H1 (cell line): Measurements from ENCODE around the gene TET2. TPM values are rescaled to one million over a fixed set of nuclear protein-coding genes. Genes with fewer than 3 reads are reported as not detected.

Experiments used
- CTCF ChIA-PET: fragments of 300-600 bp; sonication (Branson Sonifier 250); formaldehyde crosslinking; loops from one replicate; lab custom pipeline; 2021; ENCODE audit not compliant: partially characterized antibody; lab: Charles Lee
- POLR2A ChIA-PET: fragments of 300-600 bp; sonication (Branson Sonifier 250); formaldehyde crosslinking; loops from one replicate; lab custom pipeline; 2021; ENCODE audit warnings: inconsistent platforms; ENCODE audit not compliant: partially characterized antibody; lab: Charles Lee
- DNase-seq, 2 experiments: peaks; one replicate each; pipeline versions ENCODE4 v3.0.0 to v3.0.0-alpha.2; 2010 to 2022; ENCODE audit warnings: low spot score in 2 of 2, low read depth in 1 of 2, mixed read lengths in 1 of 2
- FAIRE-seq: peaks from 2 replicates; lab custom pipeline; 2011; peaks lifted over from hg19 to GRCh38; lab: Jason Lieb, UNC
- H2AFZ ChIP-seq: 2 replicates; pipeline ENCODE4 v1.8.1; 2012; ENCODE audit warnings: low read length, inconsistent platforms
- H2AK5ac ChIP-seq: 2 replicates; pipeline ENCODE4 v1.6.1; 2013; ENCODE audit warnings: low read depth, low read length
- H2BK120ac ChIP-seq: replicated peaks from 2 replicates; pipeline ENCODE3; 2013; ENCODE audit warnings: low read depth, low read length, inconsistent platforms
- H2BK12ac ChIP-seq: 2 replicates; pipeline ENCODE4 v1.6.1; 2013; ENCODE audit warnings: low read depth, low read length
- H2BK15ac ChIP-seq: 2 replicates; pipeline ENCODE4 v1.6.1; 2013; ENCODE audit warnings: low read length
- H2BK20ac ChIP-seq: 2 replicates; pipeline ENCODE4 v1.6.1; 2013; ENCODE audit warnings: low read length
- H2BK5ac ChIP-seq: 2 replicates; pipeline ENCODE4 v1.6.1; 2013; ENCODE audit warnings: low read depth, low read length
- H3K14ac ChIP-seq: 2 replicates; pipeline ENCODE4 v1.6.1; 2013; ENCODE audit warnings: inconsistent platforms; ENCODE audit not compliant: insufficient read length
- H3K18ac ChIP-seq: 2 replicates; pipeline ENCODE4 v1.6.1; 2013; ENCODE audit warnings: low read length; ENCODE audit errors: extremely low read depth
- H3K23ac ChIP-seq: 2 replicates; pipeline ENCODE4 v1.6.1; 2013; ENCODE audit warnings: inconsistent platforms; ENCODE audit not compliant: insufficient read length
- H3K23me2 ChIP-seq: 2 replicates; pipeline ENCODE4 v1.6.1; 2013; ENCODE audit warnings: low read depth, low read length
- H3K27ac ChIP-seq: 2 replicates; pipeline ENCODE4 v1.6.1; 2011; ENCODE audit warnings: low read depth, low read length, inconsistent platforms
- H3K27me3 ChIP-seq, 4 experiments: replicated peaks in 1 of 4; 1 replicate in 1 of 4; 2 replicates in 3 of 4; pipeline versions ENCODE4 v1.6.1 to v1.8.1; 2011 to 2013; ENCODE audit warnings: low read length in 3 of 4, mild to moderate bottlenecking in 3 of 4, inconsistent platforms in 2 of 4, mixed read lengths in 2 of 4, moderate library complexity in 1 of 4; ENCODE audit not compliant: control insufficient read depth in 3 of 4, insufficient read depth in 3 of 4; ENCODE audit errors: extremely low read depth in 1 of 4
- H3K36me3 ChIP-seq, 4 experiments: 2 replicates each; pipeline versions ENCODE4 v1.6.1 to v1.8.1; 2011 to 2013; ENCODE audit warnings: mild to moderate bottlenecking in 4 of 4, low read length in 3 of 4, moderate library complexity in 2 of 4, control low read depth in 1 of 4, inconsistent platforms in 1 of 4; ENCODE audit not compliant: insufficient read depth in 4 of 4, control insufficient read depth in 2 of 4
- H3K4ac ChIP-seq: replicated peaks from 2 replicates; pipeline ENCODE3; 2013; ENCODE audit warnings: low read length, low read depth, mixed read lengths, inconsistent platforms; ENCODE audit not compliant: insufficient read length
- H3K4me1 ChIP-seq, 4 experiments: replicated peaks in 1 of 4; 1 replicate in 1 of 4; 2 replicates in 3 of 4; pipeline versions ENCODE4 v1.6.1 to v1.8.1; 2011 to 2013; ENCODE audit warnings: low read length in 3 of 4, inconsistent platforms in 2 of 4, mixed read lengths in 1 of 4; ENCODE audit not compliant: insufficient read depth in 4 of 4, control insufficient read depth in 3 of 4
- H3K4me2 ChIP-seq, 2 experiments: 2 replicates each; pipeline versions ENCODE4 v1.6.1 to v1.8.1; 2011 to 2013; ENCODE audit warnings: low read depth in 2 of 2, low read length in 2 of 2, control low read depth in 1 of 2, inconsistent platforms in 1 of 2, mild to moderate bottlenecking in 1 of 2; ENCODE audit not compliant: insufficient read depth in 1 of 2
- H3K4me3 ChIP-seq, 4 experiments: fragments of 200-600, 300-600 bp in 1 of 4; sonication (generic), shearing (Covaris generic), sonication (Bioruptor Twin) in 1 of 4; 2 replicates each; pipeline versions ENCODE4 v1.5.1 to v1.8.1; 2011 to 2016; ENCODE audit warnings: low read length in 4 of 4, low read depth in 3 of 4, control low read depth in 2 of 4, inconsistent platforms in 2 of 4, mild to moderate bottlenecking in 2 of 4, mixed read lengths in 1 of 4, moderate library complexity in 1 of 4; ENCODE audit not compliant: insufficient read depth in 2 of 4; ENCODE audit errors: extremely low read depth in 1 of 4
- H3K56ac ChIP-seq: replicated peaks from 2 replicates; pipeline ENCODE3; 2013; ENCODE audit warnings: low read depth, mild to moderate bottlenecking, mixed read lengths, low read length, inconsistent platforms; ENCODE audit not compliant: insufficient read length
- H3K79me1 ChIP-seq: 2 replicates; pipeline ENCODE4 v1.6.1; 2013; ENCODE audit warnings: low read depth, low read length, control low read depth
- H3K79me2 ChIP-seq, 2 experiments: 2 replicates each; pipeline versions ENCODE4 v1.6.1 to v1.8.1; 2012 to 2013; ENCODE audit warnings: low read length in 2 of 2, mild to moderate bottlenecking in 2 of 2, inconsistent platforms in 1 of 2; ENCODE audit not compliant: insufficient read depth in 2 of 2, control insufficient read depth in 1 of 2
- H3K9ac ChIP-seq, 4 experiments: replicated peaks in 1 of 4; 1 replicate in 1 of 4; 2 replicates in 3 of 4; pipeline versions ENCODE4 v1.6.1 to v1.8.1; 2011 to 2013; ENCODE audit warnings: low read depth in 3 of 4, low read length in 3 of 4, control low read depth in 2 of 4, mild to moderate bottlenecking in 2 of 4, moderate library complexity in 2 of 4, inconsistent platforms in 1 of 4; ENCODE audit errors: extremely low read depth in 1 of 4
- H3K9me3 ChIP-seq, 2 experiments: 2 replicates each; pipeline versions ENCODE4 v1.6.1 to v1.8.1; 2012 to 2013; ENCODE audit warnings: mild to moderate bottlenecking in 2 of 2, moderate library complexity in 2 of 2, control low read depth in 1 of 2, inconsistent platforms in 1 of 2, low read depth in 1 of 2, low read length in 1 of 2, mixed read lengths in 1 of 2; ENCODE audit not compliant: insufficient read depth in 2 of 2
- H4K20me1 ChIP-seq, 2 experiments: replicated peaks in 1 of 2; 2 replicates each; pipeline versions ENCODE3 to v1.8.1; 2011 to 2013; ENCODE audit warnings: inconsistent platforms in 2 of 2, low read length in 2 of 2, mild to moderate bottlenecking in 1 of 2; ENCODE audit not compliant: insufficient read depth in 2 of 2, control insufficient read depth in 1 of 2
- H4K5ac ChIP-seq: 2 replicates; pipeline ENCODE4 v1.6.1; 2013; ENCODE audit warnings: low read length, low read depth, mixed read lengths, inconsistent platforms; ENCODE audit not compliant: insufficient read length
- H4K8ac ChIP-seq: 2 replicates; pipeline ENCODE4 v1.8.0; 2013; ENCODE audit warnings: mild to moderate bottlenecking, moderate library complexity, low read length, inconsistent platforms; ENCODE audit not compliant: insufficient read depth; ENCODE audit errors: extremely low read depth
- H4K91ac ChIP-seq: replicated peaks from 2 replicates; pipeline ENCODE3; 2013; ENCODE audit warnings: low read length, mixed read lengths, inconsistent platforms; ENCODE audit not compliant: insufficient read length
- SP2 ChIP-seq: IDR thresholded peaks from 2 replicates; pipeline ENCODE4 v1.6.1; 2012; ENCODE audit warnings: mild to moderate bottlenecking, low read length, inconsistent platforms
- USF2 ChIP-seq: IDR thresholded peaks from 2 replicates; pipeline ENCODE4 v1.6.1; 2011; ENCODE audit warnings: low read length, improper control_type of control experiment
- WGBS, 2 experiments: shearing (Covaris generic) in 1 of 2; methylation state at CpG; one replicate each; pipeline versions ENCODE4 v1.1.6 to v1.1.7; 2013 to 2015; ENCODE audit warnings: low lambda C conversion rate in 2 of 2, mixed read lengths in 2 of 2, inconsistent platforms in 1 of 2, low coverage in 1 of 2, missing lambda C conversion rate in 1 of 2; ENCODE audit not compliant: insufficient replicate concordance in 2 of 2, insufficient coverage in 1 of 2, insufficient read length in 1 of 2; ENCODE audit errors: extremely low coverage in 1 of 2, missing lambda C conversion rate in 1 of 2; 5-methylcytosine and 5-hydroxymethylcytosine counted together
- polyA plus RNA-seq, 7 experiments: library from polyadenylated mRNA; depleted of rRNA in 3 of 7; stranded (reverse) in 5 of 7; unstranded in 2 of 7; fragments of >200 nt in 5 of 7; fragments of 200-250 nt in 2 of 7; gene quantifications; 1 replicate in 5 of 7; 2 replicates in 1 of 7; 4 replicates in 1 of 7; pipeline versions ENCODE4 v1.2.1 to v1.2.3, GENCODE V29; 2011 to 2013; ENCODE audit warnings: missing spikeins in 2 of 7, mixed read lengths in 2 of 7
- total RNA-seq: library from RNA; stranded (reverse); fragmentation: NEBNext Ultra II Directional; extraction: Animal tissue kit (Norgen Biotek cat#: 25700); gene quantifications from 2 replicates; pipeline ENCODE4 v1.2.1, GENCODE V29; 2021
- TF ChIP-seq, protein P1 (sequence below): IDR thresholded peaks from 2 replicates; pipeline ENCODE4 v1.6.1; 2012; ENCODE audit warnings: inconsistent platforms

The TET2 gene
- total and polyA plus RNA-seq, 2 of the 8 experiments (the other 6 are each of a cell fraction or from before 2014, with no cell fraction given): 1.0 to 2.6 TPM

DNA sequence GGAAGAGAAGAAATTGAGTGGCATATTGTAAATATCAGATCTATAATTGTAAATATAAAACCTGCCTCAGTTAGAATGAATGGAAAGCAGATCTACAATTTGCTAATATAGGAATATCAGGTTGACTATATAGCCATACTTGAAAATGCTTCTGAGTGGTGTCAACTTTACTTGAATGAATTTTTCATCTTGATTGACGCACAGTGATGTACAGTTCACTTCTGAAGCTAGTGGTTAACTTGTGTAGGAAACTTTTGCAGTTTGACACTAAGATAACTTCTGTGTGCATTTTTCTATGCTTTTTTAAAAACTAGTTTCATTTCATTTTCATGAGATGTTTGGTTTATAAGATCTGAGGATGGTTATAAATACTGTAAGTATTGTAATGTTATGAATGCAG, 132.6 kb downstream of the TET2 start:
- TF ChIP-seq USF2 (no peak), SP2 (no peak)
- TF ChIP-seq, protein P1, sequence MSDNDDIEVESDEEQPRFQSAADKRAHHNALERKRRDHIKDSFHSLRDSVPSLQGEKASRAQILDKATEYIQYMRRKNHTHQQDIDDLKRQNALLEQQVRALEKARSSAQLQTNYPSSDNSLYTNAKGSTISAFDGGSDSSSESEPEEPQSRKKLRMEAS: no peak
- TF ChIP-seq, all 59 proteins: peak for 0
- Histone ChIP-seq H4K5ac (no peak overlapping the region), H4K91ac (no peak overlapping the region), H2BK20ac (no peak overlapping the region), H3K9ac (no peak overlapping the region), H2BK12ac (no peak overlapping the region), H2BK120ac (no peak overlapping the region), H3K23me2 (no peaks in the 10 kb centered on the region), H3K79me1 (no peaks in the 10 kb centered on the region), H3K4me2 (no peak overlapping the region), H4K8ac (no peak overlapping the region), H3K4me3 (no peak overlapping the region), H2AK5ac (no peak overlapping the region), H3K23ac (no peak overlapping the region), H3K9me3 (no peaks in the 10 kb centered on the region), H3K79me2 (no peaks in the 10 kb centered on the region), H3K27ac (no peak overlapping the region), H3K36me3 (no peaks in the 10 kb centered on the region; a peak in 1 of 8 replicates), H3K14ac (no peak overlapping the region), H3K56ac (no peak overlapping the region), H3K4ac (no peak overlapping the region), H4K20me1 (no peaks in the 10 kb centered on the region), H2BK15ac (no peak overlapping the region), H3K18ac (no peak overlapping the region), H2BK5ac (no peak overlapping the region), H3K4me1 (no peaks in the 10 kb centered on the region; a peak in 1 of 7 replicates), H3K27me3 (no peaks in the 10 kb centered on the region), H2AFZ (no peak overlapping the region)
- WGBS, 2 experiments: 95% methylated on average over 1 of the region's 1 CpG; no CpG with 5 or more reads in 1 of the 2 experiments
- POLR2A ChIA-PET: no interaction called here
- CTCF ChIA-PET: no interaction called here
- no peak for FAIRE-seq
- no peak for DNase-seq
